ENCODE data around the gene IL17B. TPM values are rescaled to one million over a fixed set of nuclear protein-coding genes. Genes with fewer than 3 reads are reported as not detected.

The IL17B gene
- total RNA-seq, 1 donor from 2014 or later, result not detected

GRCh38 chr5:149341876-149342275, 37.2 kb downstream of the IL17B start:
- TF ChIP-seq, protein P1, sequence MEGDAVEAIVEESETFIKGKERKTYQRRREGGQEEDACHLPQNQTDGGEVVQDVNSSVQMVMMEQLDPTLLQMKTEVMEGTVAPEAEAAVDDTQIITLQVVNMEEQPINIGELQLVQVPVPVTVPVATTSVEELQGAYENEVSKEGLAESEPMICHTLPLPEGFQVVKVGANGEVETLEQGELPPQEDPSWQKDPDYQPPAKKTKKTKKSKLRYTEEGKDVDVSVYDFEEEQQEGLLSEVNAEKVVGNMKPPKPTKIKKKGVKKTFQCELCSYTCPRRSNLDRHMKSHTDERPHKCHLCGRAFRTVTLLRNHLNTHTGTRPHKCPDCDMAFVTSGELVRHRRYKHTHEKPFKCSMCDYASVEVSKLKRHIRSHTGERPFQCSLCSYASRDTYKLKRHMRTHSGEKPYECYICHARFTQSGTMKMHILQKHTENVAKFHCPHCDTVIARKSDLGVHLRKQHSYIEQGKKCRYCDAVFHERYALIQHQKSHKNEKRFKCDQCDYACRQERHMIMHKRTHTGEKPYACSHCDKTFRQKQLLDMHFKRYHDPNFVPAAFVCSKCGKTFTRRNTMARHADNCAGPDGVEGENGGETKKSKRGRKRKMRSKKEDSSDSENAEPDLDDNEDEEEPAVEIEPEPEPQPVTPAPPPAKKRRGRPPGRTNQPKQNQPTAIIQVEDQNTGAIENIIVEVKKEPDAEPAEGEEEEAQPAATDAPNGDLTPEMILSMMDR (IDR thresholded peaks at IDR 0.05; ENCODE audit: unreplicated experiment), result no peak
- Mint-ChIP-seq H3K27me3 (no peaks in the 10 kb centered on the region), H3K27ac (peak overlapping the region; percentile 8), H3K4me3 (ENCODE audit: low read depth) (no peak overlapping the region), H3K36me3 (ENCODE audit: insufficient read depth) (no peaks in the 10 kb centered on the region), H3K4me1 (ENCODE audit: low read depth) (peaks cover 11% of the 10 kb centered on the region), H3K9me3 (ENCODE audit: low read depth) (no peaks in the 10 kb centered on the region)
- DNase-seq (ENCODE audit: low spot score, unreplicated experiment), result no peak

DNA sequence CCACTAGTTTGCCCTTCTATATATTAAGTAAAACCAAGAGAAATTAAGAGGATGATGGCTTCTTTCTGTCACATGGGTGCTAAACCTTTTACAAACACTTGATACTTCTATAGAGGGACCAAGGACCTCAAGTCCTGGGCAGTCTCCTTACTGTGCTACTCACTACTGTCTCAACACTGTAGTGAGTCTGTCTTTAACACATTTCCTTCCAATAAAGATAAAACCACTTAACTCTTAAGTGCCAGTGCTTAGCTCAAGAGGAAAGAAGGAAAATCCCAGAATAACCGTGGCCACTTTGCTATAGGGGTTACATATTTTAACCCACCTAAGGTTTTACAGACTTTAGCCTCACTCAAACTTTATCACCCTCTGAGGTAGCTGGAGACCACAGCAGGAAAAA, 38.2 kb downstream of the IL17B start:
- no peaks in the 10 kb centered on the region for H3K9me3 Mint-ChIP-seq (ENCODE audit: low read depth)
- no peaks in the 10 kb centered on the region for H3K27me3 Mint-ChIP-seq
- no peak for DNase-seq (ENCODE audit: low spot score, unreplicated experiment)
- H3K36me3 Mint-ChIP-seq (ENCODE audit: insufficient read depth), result no peaks in the 10 kb centered on the region
- no peak overlapping the region for H3K4me3 Mint-ChIP-seq (ENCODE audit: low read depth)
- no peak overlapping the region for H3K27ac Mint-ChIP-seq
- peaks cover 10% of the 10 kb centered on the region for H3K4me1 Mint-ChIP-seq (ENCODE audit: low read depth)
- TF ChIP-seq, protein P1 (IDR thresholded peaks at IDR 0.05; ENCODE audit: unreplicated experiment), result no peak

DNA sequence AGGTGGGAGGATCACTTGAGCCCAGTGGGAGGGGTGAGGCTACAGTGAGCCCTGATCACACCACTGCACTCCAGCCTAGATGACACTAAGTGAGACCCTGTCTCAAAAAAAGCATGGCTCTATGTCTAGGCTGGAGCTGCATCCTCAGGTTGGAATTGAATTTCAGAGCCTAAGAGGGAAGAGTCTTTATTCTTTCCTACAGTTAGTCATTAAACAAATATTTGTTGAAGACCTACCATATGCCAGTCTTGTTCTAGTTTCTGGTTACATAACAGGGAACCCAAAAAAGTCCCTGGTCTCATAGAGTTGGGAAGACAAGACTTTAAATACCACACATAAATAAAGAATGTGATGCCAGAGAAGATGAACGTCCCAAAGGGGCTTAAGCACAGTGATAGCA, 40.7 kb downstream of the IL17B start:
- Mint-ChIP-seq H3K4me1 (ENCODE audit: low read depth) (peaks cover 4% of the 10 kb centered on the region), H3K27me3 (no peaks in the 10 kb centered on the region), H3K27ac (no peak overlapping the region)

DNA sequence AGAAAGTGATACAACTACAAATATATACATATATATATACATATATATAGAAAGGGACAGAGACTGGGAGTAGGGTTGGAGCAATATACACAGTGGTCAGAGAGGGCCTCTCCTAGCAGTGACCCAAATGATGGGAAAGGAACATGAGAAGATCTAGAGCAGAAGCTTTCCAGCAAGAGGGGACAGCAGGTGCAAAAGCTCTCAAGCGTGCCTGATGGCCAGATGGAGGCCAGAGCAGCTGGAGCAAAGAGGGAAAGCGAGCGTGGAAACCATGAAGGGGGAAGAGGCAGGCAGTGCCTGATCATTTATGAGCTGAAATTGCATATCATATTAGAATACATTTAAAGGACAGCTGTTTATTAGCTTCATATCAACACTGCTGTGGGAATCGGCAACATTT, 41.4 kb downstream of the IL17B start:
- DNase-seq (ENCODE audit: low spot score, unreplicated experiment), result no peak
- peaks cover 4% of the 10 kb centered on the region for H3K4me1 Mint-ChIP-seq (ENCODE audit: low read depth)
- H3K36me3 Mint-ChIP-seq (ENCODE audit: insufficient read depth), result no peaks in the 10 kb centered on the region
- TF ChIP-seq, protein P1 (IDR thresholded peaks at IDR 0.05; ENCODE audit: unreplicated experiment), result no peak
- no peak overlapping the region for H3K4me3 Mint-ChIP-seq (ENCODE audit: low read depth)
- H3K9me3 Mint-ChIP-seq (ENCODE audit: low read depth), result no peaks in the 10 kb centered on the region
- H3K27me3 Mint-ChIP-seq, result no peaks in the 10 kb centered on the region
- no peak overlapping the region for H3K27ac Mint-ChIP-seq

More for the DNA sequence above, 40.7 kb downstream of the IL17B start:
- TF ChIP-seq, protein P1 (IDR thresholded peaks at IDR 0.05; ENCODE audit: unreplicated experiment), result no peak
- Mint-ChIP-seq H3K9me3 (ENCODE audit: low read depth) (no peaks in the 10 kb centered on the region), H3K36me3 (ENCODE audit: insufficient read depth) (no peaks in the 10 kb centered on the region), H3K4me3 (ENCODE audit: low read depth) (no peak overlapping the region)
- no peak for DNase-seq (ENCODE audit: low spot score, unreplicated experiment)

DNA sequence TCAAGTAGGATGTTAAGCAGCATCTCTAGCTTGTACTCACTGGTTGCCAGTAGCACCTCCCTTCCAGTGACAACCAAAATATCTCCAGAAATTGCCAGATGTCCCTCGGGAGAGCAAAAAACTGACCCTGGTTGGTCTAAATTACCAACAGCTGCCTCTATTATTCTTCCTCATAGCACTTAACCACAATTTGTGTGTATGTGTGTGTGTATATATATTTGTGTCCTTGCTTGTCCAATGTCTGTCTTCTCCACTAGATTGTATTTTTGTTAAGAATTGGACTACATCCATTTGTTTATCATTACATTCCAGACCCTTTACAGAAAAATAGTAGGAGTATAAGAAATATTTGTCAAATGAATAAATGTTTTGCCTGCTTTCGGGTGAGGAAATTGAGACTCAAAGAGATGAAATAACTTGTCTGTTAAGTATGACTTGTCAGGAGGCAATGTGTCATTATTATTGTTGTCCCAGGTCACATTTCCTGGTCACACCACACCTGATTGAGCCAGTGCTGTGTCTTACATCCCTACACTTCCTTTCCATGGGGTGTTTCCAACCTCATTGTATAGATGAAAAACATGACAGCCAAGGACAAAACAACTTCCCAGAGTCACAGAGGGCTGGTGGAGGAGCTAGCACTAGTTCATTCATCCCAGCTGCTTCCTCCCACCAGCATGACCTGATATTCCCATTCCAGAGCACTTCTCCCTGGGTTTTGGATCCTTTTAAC, 45.2 kb downstream of the IL17B start:
- H3K9me3 Mint-ChIP-seq (ENCODE audit: low read depth), result no peaks in the 10 kb centered on the region
- H3K27me3 Mint-ChIP-seq, result no peaks in the 10 kb centered on the region
- H3K4me1 Mint-ChIP-seq (ENCODE audit: low read depth), result peaks cover 4% of the 10 kb centered on the region
- no peak overlapping the region for H3K4me3 Mint-ChIP-seq (ENCODE audit: low read depth)
- DNase-seq (ENCODE audit: low spot score, unreplicated experiment), result no peak
- H3K36me3 Mint-ChIP-seq (ENCODE audit: insufficient read depth), result no peaks in the 10 kb centered on the region
- TF ChIP-seq, protein P1 (IDR thresholded peaks at IDR 0.05; ENCODE audit: unreplicated experiment), result no peak
- no peak overlapping the region for H3K27ac Mint-ChIP-seq

Data from progenitor cell of endocrine pancreas (in vitro differentiated cells).